Measurements from ENCODE around the gene RAD51B.

The RAD51B gene

DNA sequence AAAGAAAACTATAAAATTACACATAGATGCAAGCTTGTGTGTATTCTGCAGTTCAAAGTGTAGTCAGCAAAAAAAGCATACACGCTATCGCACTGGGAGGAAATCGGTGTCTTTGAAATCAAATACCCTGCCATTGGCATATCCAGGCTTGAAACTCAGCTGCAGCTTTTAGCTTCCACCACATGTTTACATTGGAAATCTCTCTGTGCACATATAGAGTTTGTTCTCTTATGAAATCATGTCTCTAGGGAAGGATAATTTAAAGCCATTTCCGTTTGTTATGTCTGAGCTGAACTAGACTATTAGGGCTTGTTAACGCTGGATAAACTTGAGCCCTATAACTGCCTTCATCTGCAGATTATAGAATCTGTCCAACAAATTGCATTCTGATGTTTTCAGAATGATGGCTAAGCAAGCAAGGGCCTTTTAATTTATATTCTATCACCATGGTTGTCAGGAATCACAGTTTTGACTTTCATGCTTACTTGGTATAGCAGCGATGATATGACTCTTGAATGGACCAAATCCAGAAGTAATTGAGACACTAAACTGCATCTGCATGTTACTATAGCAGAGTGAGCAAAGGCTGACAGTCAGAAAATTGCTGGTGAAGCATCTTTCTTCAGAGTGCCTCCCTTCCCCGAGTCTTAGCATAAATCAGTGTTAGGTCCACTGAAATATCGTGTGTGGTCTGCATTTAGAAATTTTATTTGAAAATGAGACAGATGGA lies 530.5 kb downstream of the RAD51B start:
- ATAC-seq (ENCODE audit: low read depth) (no peak), DNase-seq (ENCODE audit: low spot score) (no peak)
- no peaks in the 10 kb centered on the region for H3K27me3 ChIP-seq (ENCODE audit: insufficient read depth, poor library complexity, severe bottlenecking)
- no peak overlapping the region for H3K4me3 ChIP-seq (ENCODE audit: severe bottlenecking)
- H3K27ac ChIP-seq (ENCODE audit: poor library complexity, severe bottlenecking), result no peak overlapping the region
- TF ChIP-seq CTCF (IDR thresholded peaks at IDR 0.05; ENCODE audit: poor library complexity, severe bottlenecking), result no peak
- no peaks in the 10 kb centered on the region for H3K36me3 ChIP-seq (ENCODE audit: low read depth)
- H3K9me3 ChIP-seq (ENCODE audit: severe bottlenecking), result no peaks in the 10 kb centered on the region
- H3K4me1 ChIP-seq (ENCODE audit: insufficient read depth, poor library complexity, severe bottlenecking), result no peaks in the 10 kb centered on the region

DNA sequence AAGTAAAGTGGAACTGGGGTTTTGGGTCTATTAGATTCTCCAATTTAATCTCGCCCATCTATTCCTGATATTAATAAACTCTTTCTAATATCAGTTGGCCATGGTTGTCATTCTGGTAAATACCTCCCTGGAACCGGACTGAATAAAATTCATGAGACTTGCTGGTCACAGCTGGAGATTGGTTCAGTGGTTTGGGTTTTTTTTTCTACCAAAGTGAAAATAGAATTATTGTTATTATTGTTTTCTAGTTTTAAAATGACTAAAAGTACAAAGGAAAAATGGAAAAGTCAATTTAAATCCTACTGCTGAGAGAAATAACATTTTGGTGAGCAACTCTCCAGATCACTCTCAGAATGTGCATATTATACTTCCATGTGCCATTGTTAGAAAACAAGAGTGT lies 535.8 kb downstream of the RAD51B start:
- H3K27me3 ChIP-seq (ENCODE audit: insufficient read depth, poor library complexity, severe bottlenecking), result no peaks in the 10 kb centered on the region
- H3K4me3 ChIP-seq (ENCODE audit: severe bottlenecking), result no peak overlapping the region
- ATAC-seq (ENCODE audit: low read depth) (no peak), DNase-seq (ENCODE audit: low spot score) (no peak)
- peaks cover 7% of the 10 kb centered on the region for H3K4me1 ChIP-seq (ENCODE audit: insufficient read depth, poor library complexity, severe bottlenecking)
- no peaks in the 10 kb centered on the region for H3K36me3 ChIP-seq (ENCODE audit: low read depth)
- no peak for TF ChIP-seq CTCF (IDR thresholded peaks at IDR 0.05; ENCODE audit: poor library complexity, severe bottlenecking)
- H3K27ac ChIP-seq (ENCODE audit: poor library complexity, severe bottlenecking), result no peak overlapping the region
- H3K9me3 ChIP-seq (ENCODE audit: severe bottlenecking), result no peaks in the 10 kb centered on the region

- Histone ChIP-seq H3K36me3 (ENCODE audit: low read depth) (no peaks in the 10 kb centered on the region), H3K9me3 (ENCODE audit: severe bottlenecking) (no peaks in the 10 kb centered on the region), H3K4me1 (ENCODE audit: insufficient read depth, poor library complexity, severe bottlenecking) (peaks cover 8% of the 10 kb centered on the region), H3K27me3 (ENCODE audit: insufficient read depth, poor library complexity, severe bottlenecking) (no peaks in the 10 kb centered on the region), H3K4me3 (ENCODE audit: severe bottlenecking) (no peak overlapping the region), H3K27ac (ENCODE audit: poor library complexity, severe bottlenecking) (no peak overlapping the region)
- TF ChIP-seq CTCF (IDR thresholded peaks at IDR 0.05; ENCODE audit: poor library complexity, severe bottlenecking), result no peak
- DNase-seq (ENCODE audit: low spot score) (no peak), ATAC-seq (ENCODE audit: low read depth) (no peak)
These were observed 538.2 kb downstream of the RAD51B start for GRCh38 chr14:68357777-68358176.

GRCh38 chr14:68358500-68358899 lies 538.9 kb downstream of the RAD51B start:
- no peaks in the 10 kb centered on the region for H3K27me3 ChIP-seq (ENCODE audit: insufficient read depth, poor library complexity, severe bottlenecking)
- no peak overlapping the region for H3K27ac ChIP-seq (ENCODE audit: poor library complexity, severe bottlenecking)
- peaks cover 8% of the 10 kb centered on the region for H3K4me1 ChIP-seq (ENCODE audit: insufficient read depth, poor library complexity, severe bottlenecking)
- ATAC-seq (ENCODE audit: low read depth), result no peak
- H3K4me3 ChIP-seq (ENCODE audit: severe bottlenecking), result no peak overlapping the region
- no peak for TF ChIP-seq CTCF (IDR thresholded peaks at IDR 0.05; ENCODE audit: poor library complexity, severe bottlenecking)
- DNase-seq (ENCODE audit: low spot score), result no peak
- H3K36me3 ChIP-seq (ENCODE audit: low read depth), result no peaks in the 10 kb centered on the region
- no peaks in the 10 kb centered on the region for H3K9me3 ChIP-seq (ENCODE audit: severe bottlenecking)

All from RWPE2 (cell line).